GM18526 (cell line): Measurements from ENCODE around the gene NHEJ1.

Experiments
- POLR2A ChIP-seq: IDR thresholded peaks from 3 replicates; pipeline ENCODE4 v1.6.1; 2011; ENCODE audit not compliant: insufficient read length; ENCODE audit errors: extremely low read depth

Gene NHEJ1

GRCh38 chr2:219073413-219074129 lies 87.0 kb downstream of the NHEJ1 start:
- TF ChIP-seq POLR2A = no peak

- no peak for TF ChIP-seq POLR2A
Observed at GRCh38 chr2:219072741-219073250, 87.8 kb downstream of the NHEJ1 start.

GRCh38 chr2:219071131-219071816 lies 89.3 kb downstream of the NHEJ1 start:
- TF ChIP-seq POLR2A = no peak

- TF ChIP-seq POLR2A = no peak
Observed at GRCh38 chr2:219065484-219065883, 95.1 kb downstream of the NHEJ1 start.

GRCh38 chr2:219062081-219062480 lies 98.5 kb downstream of the NHEJ1 start:
- TF ChIP-seq POLR2A = no peak

GRCh38 chr2:219060821-219061791 lies 99.5 kb downstream of the NHEJ1 start, which contains the start of gene IHH:
Gene IHH (minus strand): TSS chr2:219060921. CDS start chr2:219060467, 454 bp downstream.
- no peak for TF ChIP-seq POLR2A

GRCh38 chr2:219059725-219060682 lies 100.6 kb downstream of the NHEJ1 start:
- TF ChIP-seq POLR2A = no peak

- TF ChIP-seq POLR2A = no peak
Observed at GRCh38 chr2:219059375-219059724, 101.3 kb downstream of the NHEJ1 start.

- TF ChIP-seq POLR2A = no peak
Observed at GRCh38 chr2:219058541-219059374, 101.9 kb downstream of the NHEJ1 start.

GRCh38 chr2:219057709-219058540 lies 102.7 kb downstream of the NHEJ1 start:
- no peak for TF ChIP-seq POLR2A

GRCh38 chr2:219056896-219057708 lies 103.5 kb downstream of the NHEJ1 start:
- no peak for TF ChIP-seq POLR2A
